Fibroblast of the aortic adventitia (primary cell): ENCODE results near the gene TEKT2. TPM values are rescaled to one million over a fixed set of nuclear protein-coding genes. Genes with fewer than 3 reads are reported as not detected.

ENCODE experiments used
- DNase-seq: peaks from one replicate; pipeline ENCODE4 v3.0.0-alpha.2; 2010; ENCODE audit warnings: low read depth
- H3K4me3 ChIP-seq: 2 replicates; pipeline ENCODE4 v1.5.1; 2011; ENCODE audit warnings: low read depth, mild to moderate bottlenecking, control low read depth, low read length, moderate library complexity
- total RNA-seq: library from RNA; depleted of rRNA; stranded (reverse); fragments of >200 nt; gene quantifications from 2 replicates; pipeline ENCODE4 v1.2.3, GENCODE V29; 2012; ENCODE audit warnings: low replicate concordance
- TF ChIP-seq, protein P1 (sequence below): IDR thresholded peaks from 2 replicates; pipeline ENCODE4 v1.5.1; 2011; ENCODE audit warnings: mild to moderate bottlenecking, low read length, control low read depth, inconsistent platforms; ENCODE audit not compliant: insufficient read depth

The TEKT2 gene
- total RNA-seq, 1 donor, result 0.18 TPM

DNA sequence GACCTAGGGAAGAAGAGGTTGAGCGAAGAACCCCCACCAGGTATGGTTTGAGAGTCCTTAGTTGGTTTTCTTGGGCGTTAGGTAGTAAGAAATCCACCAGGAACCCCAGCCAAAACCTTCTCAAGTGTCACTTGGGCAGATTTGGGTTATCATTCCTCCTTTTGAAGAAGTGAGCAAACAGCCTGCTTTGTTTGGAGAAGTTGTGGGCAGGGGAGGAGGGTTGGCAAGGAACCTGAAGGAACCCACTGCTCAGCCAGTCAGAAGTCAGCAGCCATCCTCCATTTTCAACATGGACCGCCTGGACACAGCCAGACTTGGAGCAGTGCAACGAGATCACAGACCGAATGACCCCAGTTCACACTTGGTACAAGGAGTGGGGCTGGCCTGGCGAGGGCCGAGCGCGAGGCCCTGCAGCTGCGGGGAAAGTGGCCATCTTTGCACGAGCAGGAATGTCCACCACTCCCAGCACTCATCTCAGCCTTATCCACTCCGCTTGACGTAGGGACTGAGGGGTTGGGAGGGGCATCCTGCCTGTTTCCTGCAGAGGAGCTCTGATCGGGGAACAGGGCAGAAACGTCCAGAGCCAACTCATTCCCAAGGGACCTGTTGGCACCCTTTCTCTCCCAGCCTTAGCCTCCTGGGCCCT is 12.0 kb downstream of the TEKT2 start:
- TF ChIP-seq, protein P1, sequence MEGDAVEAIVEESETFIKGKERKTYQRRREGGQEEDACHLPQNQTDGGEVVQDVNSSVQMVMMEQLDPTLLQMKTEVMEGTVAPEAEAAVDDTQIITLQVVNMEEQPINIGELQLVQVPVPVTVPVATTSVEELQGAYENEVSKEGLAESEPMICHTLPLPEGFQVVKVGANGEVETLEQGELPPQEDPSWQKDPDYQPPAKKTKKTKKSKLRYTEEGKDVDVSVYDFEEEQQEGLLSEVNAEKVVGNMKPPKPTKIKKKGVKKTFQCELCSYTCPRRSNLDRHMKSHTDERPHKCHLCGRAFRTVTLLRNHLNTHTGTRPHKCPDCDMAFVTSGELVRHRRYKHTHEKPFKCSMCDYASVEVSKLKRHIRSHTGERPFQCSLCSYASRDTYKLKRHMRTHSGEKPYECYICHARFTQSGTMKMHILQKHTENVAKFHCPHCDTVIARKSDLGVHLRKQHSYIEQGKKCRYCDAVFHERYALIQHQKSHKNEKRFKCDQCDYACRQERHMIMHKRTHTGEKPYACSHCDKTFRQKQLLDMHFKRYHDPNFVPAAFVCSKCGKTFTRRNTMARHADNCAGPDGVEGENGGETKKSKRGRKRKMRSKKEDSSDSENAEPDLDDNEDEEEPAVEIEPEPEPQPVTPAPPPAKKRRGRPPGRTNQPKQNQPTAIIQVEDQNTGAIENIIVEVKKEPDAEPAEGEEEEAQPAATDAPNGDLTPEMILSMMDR, result no peak
- H3K4me3 ChIP-seq, result no peak overlapping the region
- DNase-seq, result peak; percentile 23

DNA sequence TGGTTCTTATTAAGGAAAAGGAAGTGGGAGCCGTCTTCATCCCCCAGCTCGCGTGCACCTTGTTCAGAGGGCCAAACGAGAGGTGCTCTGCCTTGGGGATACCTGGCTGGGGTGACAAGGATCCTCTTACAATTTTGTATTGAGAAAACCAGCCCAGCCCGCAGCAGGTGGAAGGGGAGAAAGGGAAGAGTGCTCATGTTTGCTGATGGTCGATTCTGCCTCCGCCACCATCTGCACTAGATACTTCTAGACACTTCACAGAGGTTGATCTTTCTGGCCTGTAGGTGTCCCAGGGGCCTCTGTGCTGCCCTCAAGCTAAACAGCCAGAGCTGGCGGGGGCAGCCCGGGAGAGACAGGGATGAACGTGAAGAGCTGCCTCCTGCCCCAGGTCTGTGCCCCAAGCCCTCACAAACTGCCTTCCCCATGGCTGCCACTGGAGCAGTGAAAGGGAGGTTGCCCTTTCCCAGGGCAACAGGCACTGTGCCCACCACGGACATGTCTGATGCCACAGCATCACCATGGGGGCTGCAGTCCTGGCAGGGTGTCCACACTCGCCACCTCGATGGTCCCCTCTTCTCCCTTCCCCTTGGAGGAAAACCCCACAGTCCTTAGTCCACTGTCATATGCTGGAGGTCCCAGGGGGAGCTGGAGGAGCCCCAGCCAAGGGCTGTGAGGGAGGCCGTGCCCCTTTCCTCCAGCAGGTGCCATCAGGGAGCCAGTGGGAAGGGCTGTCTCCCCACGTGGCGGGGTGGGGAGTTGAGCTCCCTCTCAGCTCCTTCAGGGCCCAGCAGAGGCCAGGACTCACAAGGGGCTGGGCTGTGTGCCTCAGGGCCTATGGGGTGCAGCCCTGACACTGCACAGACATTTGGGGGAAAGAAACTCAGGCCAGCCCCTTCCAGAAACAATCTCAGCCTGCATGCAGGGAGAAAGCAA is 12.9 kb downstream of the TEKT2 start:
- no peak for DNase-seq

GRCh38 chr1:36097693-36098585 is 14.0 kb downstream of the TEKT2 start:
- TF ChIP-seq, protein P1, result no peak
- H3K4me3 ChIP-seq, result no peak overlapping the region
- DNase-seq, result no peak

More for the DNA sequence above, 12.9 kb downstream of the TEKT2 start:
- no peak overlapping the region for H3K4me3 ChIP-seq
- TF ChIP-seq, protein P1, result no peak

- no peak overlapping the region for H3K4me3 ChIP-seq
- TF ChIP-seq, protein P1, result no peak
- no peak for DNase-seq
Observed at GRCh38 chr1:36098650-36099365, 14.9 kb downstream of the TEKT2 start.

DNA sequence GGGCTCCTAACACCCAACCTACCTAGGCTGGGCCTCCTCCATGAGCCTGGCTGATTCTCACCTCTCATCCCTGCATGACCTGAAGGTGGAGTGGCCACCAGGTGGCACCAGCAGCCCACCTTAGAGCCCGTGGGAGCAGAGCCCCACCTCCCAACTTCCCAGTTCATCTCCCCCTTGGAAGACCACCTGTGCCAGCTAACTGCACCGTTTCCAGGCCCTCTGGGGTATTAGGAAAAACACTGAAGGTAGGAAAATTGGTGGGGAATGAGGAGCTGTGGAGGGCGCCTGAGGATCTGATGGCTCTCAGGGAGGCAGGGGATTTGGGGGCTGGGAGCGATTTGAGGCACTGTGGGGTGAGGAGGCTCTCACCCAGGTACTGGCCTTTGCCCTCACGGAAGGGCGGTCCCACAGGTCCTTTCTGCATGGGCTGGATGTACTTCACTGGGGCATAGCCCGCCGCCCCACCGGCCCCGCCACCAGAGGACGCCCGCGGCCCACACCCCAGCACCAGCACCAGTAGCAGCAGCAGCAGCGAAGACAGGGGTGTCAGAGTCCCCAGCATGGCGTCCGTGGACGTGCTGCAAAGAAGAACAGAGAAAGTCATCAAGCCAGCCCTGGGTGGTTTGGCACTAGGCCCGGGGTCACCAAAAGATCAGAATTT is 15.9 kb downstream of the TEKT2 start:
- TF ChIP-seq, protein P1, result peak; percentile 84
- peak; percentile 77 for DNase-seq

More for the DNA sequence above, 15.9 kb downstream of the TEKT2 start:
- H3K4me3 ChIP-seq, result no peak overlapping the region
